ENCODE results near the gene KCNG3.
A peak's percentile ranks its signal among the peaks of the same experiment; 100 is the strongest.

Gene KCNG3, protein sequence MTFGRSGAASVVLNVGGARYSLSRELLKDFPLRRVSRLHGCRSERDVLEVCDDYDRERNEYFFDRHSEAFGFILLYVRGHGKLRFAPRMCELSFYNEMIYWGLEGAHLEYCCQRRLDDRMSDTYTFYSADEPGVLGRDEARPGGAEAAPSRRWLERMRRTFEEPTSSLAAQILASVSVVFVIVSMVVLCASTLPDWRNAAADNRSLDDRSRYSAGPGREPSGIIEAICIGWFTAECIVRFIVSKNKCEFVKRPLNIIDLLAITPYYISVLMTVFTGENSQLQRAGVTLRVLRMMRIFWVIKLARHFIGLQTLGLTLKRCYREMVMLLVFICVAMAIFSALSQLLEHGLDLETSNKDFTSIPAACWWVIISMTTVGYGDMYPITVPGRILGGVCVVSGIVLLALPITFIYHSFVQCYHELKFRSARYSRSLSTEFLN

GRCh38 chr2:42493468-42494354 is at the start of gene KCNG3:
TSS of gene KCNG3 (minus strand) at chr2:42493982. CDS start at chr2:42493501, 481 bp downstream.
- DNase-seq (ENCODE audit: low read depth): no peak
- H3K4me3 ChIP-seq (ENCODE audit: low read depth, low read length): peak within 1 kb of the TSS; percentile 49

GRCh38 chr2:42542871-42543270 is 49.1 kb upstream of the KCNG3 start:
- no peak for DNase-seq (ENCODE audit: low read depth)

GRCh38 chr2:42537493-42537892 is 43.7 kb upstream of the KCNG3 start:
- no peak overlapping the region for H3K4me3 ChIP-seq (ENCODE audit: low read depth, low read length)
- no peak for DNase-seq (ENCODE audit: low read depth)

More at GRCh38 chr2:42542871-42543270, 49.1 kb upstream of the KCNG3 start:
- H3K4me3 ChIP-seq (ENCODE audit: low read depth, low read length): no peak overlapping the region

DNA sequence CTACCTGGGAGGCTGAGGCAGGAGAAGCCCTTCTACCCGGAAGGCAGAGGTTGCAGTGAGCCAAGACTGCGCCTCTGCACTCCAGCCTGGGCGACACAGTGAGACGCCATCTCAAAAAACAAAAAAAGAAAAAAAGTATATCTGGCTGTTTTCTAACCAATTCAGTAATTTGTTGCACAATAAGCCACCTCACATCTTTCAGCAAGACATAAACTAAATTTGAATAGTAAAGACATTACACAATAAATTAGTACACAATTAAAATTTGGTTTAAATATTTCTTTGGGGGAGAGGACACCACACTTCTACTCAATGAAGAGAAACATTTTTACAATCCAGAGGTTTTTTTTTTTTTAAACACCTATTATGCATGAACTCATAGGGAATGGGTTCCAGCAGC is 38.6 kb upstream of the KCNG3 start:
- no peak for DNase-seq (ENCODE audit: low read depth)
- H3K4me3 ChIP-seq (ENCODE audit: low read depth, low read length): no peak overlapping the region

DNA sequence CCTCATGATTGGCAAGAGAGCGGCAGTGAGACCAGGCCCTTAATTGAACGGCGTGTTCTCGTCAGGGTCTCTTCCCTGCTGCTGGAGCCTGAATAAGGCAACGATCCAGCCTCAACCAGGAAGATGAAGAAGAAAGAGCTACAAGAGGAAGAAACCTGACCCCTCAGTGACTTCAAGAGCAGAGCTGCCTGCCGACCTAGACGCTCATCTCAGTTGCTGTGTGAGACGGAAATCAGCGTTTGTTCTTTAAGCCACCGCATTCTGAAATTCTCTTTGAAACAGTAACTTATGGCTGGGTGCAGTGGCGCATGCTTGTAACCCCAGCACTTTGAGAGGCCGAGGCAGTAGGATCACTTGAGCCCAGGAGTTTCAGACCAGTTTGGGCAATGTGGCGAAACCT is 29.6 kb upstream of the KCNG3 start:
- no peak overlapping the region for H3K4me3 ChIP-seq (ENCODE audit: low read depth, low read length)
- no peak for DNase-seq (ENCODE audit: low read depth)

- DNase-seq (ENCODE audit: low read depth): no peak
- no peak overlapping the region for H3K4me3 ChIP-seq (ENCODE audit: low read depth, low read length)
Observed at GRCh38 chr2:42522035-42522434, 28.3 kb upstream of the KCNG3 start.

DNA sequence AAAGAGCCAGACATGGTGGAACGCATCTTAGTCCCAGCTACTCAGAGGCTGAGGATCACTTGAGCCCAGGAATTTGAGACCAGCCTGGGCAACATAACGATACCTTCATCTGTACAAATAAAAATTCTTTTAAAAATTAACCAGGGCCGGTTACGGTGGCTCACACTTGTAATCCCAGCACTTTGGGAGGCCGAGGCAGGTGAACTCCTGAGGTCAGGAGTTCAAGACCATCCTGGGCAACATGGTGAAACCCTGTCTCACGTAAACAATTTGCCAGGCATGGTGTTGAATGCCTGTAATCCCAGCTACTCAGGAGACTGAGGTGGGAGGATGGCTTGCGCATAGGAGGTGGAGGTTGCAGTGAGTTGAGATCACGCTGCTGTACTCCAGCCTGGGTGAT is 25.8 kb upstream of the KCNG3 start:
- DNase-seq (ENCODE audit: low read depth): no peak
- H3K4me3 ChIP-seq (ENCODE audit: low read depth, low read length): no peak overlapping the region

DNA sequence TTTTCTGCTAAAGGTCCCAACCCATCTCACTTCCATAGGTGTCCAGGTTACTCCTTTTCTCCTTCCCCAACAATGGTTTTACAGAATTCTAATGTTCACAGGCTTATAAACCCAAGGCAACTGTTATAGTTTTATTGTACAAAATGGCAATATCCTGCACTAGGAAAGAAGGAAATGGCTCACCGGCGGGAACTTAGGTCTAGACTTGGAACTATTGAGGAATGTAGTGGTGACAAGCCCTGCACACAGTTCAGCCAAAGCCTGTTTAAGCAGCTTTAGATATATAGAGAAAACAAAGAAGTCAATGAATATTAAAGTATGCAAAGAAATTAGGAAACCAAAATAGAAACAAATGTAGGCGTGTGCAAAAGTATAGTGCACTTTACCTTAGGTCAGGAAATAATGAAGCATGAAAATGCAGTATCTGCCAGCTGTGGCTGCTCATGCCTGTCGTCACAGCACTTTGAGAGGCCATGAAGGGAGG is 22.7 kb upstream of the KCNG3 start:
- DNase-seq (ENCODE audit: low read depth): no peak
- no peak overlapping the region for H3K4me3 ChIP-seq (ENCODE audit: low read depth, low read length)

GRCh38 chr2:42513252-42513918 is 19.6 kb upstream of the KCNG3 start:
- H3K4me3 ChIP-seq (ENCODE audit: low read depth, low read length): no peak overlapping the region
- DNase-seq (ENCODE audit: low read depth): no peak

DNA sequence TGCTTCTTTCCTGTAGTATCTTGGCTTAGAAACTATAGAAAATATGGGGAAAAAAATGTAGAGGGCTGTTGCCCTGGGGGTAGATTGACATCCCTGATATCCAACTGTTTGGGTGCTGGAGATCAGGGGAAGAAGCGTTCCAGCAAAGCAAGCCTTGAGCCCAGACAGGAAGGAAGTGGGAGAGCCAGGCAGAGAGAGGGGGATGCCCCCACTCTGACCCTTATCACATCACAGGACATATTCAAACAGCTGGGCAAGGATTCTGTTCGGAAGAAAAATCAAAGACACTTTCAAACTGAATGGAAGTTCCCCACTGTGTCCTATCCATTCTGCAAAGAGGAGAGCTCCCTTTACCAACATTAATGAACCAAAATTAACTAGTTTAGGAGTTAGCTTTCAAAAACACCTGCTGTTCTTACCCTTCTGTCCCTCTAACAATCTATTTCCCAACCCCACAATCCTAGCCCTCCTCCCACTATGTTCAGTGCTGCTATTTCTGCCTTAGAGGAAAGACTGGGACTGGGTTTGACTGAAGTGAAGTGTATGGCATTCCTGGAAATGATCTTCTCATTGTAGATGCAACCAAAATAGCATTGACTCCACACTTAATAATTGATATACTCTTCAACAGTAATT is 16.9 kb upstream of the KCNG3 start:
- no peak overlapping the region for H3K4me3 ChIP-seq (ENCODE audit: low read depth, low read length)
- no peak for DNase-seq (ENCODE audit: low read depth)

DNA sequence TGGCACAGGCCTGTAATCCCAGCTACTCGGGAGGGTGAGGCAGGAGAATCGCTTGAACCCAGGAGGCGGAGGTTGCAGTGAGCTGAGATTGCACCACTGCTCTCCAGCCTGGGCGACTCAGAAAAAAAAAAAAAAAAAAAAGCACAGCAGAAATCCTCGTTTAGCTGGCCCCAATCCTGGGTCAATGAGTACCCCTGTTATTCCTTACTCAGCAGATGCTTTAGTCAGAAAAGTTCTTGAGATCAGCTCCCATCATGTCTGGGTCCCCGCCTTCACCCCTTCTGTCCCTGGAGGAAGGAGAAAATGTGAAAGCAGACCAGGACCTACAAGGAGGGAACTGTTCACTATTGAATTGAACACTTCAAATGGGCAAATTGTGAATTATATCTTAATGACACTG is 16.4 kb upstream of the KCNG3 start:
- DNase-seq (ENCODE audit: low read depth): no peak
- no peak overlapping the region for H3K4me3 ChIP-seq (ENCODE audit: low read depth, low read length)

DNA sequence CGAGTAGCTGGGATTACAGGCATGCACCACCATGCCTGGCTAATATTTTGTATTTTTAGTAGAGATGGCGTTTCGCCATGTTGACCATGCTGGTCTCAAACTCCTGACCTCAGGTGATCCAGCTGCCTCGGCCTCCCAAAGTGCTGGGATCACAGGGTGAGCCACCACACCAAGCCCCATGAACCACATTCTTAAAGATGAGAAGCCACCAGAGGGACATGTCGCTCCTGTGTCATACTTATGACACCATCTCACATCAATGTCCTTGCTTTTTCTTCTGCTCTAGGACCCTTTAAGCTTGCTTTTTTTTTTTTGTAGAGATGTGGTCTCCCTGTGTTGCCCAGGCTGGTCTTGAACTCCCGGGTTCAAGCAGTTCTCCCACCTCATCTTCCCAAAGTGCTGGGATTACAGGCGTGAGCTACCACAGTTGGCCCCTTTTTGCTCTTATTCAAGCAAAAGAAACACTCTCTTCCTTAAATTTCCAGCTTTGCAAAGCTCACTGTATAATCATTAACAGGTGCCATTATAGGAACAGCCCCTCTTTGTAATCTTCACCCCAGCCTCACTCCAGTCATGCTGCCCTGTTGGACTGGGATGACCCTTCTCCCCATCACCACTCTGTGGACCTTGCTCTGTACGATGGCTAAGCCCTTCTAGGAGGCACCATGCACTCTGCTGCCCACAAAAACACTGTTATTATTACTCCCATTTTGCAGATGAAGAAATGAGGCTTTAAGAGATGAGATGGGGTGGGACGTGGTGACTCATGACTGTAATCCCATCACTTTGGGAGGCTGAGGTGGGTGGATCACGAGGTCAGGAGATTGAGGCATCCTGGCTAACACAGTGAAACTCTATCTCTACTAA is 10.8 kb upstream of the KCNG3 start:
- no peak for DNase-seq (ENCODE audit: low read depth)
- H3K4me3 ChIP-seq (ENCODE audit: low read depth, low read length): no peak overlapping the region

DNA sequence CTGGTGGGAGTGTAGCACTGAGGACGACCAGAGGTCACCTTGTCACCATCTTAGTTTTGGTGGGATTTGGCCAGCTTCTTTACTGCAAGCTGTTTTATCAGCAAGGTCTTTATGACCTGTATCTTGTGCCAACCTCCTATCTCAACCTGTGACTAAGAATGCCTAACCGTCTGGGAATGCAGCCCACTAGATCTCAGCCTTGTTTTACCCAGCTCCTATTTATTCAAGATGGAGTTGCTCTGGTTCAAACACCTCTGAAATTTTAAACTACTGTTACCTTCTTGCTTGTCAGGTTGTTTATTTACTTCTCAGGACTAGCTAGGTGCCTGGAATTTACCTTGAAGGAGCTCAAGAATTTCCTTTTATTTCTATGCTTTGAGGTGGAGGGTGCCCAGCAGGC is 9.5 kb upstream of the KCNG3 start:
- H3K4me3 ChIP-seq (ENCODE audit: low read depth, low read length): no peak overlapping the region
- no peak for DNase-seq (ENCODE audit: low read depth)

GRCh38 chr2:42498497-42498896 is 4.7 kb upstream of the KCNG3 start:
- no peak for DNase-seq (ENCODE audit: low read depth)
- no peak overlapping the region for H3K4me3 ChIP-seq (ENCODE audit: low read depth, low read length)

- H3K4me3 ChIP-seq (ENCODE audit: low read depth, low read length): no peak overlapping the region
- no peak for DNase-seq (ENCODE audit: low read depth)
Observed at GRCh38 chr2:42495611-42496010, 1.8 kb upstream of the KCNG3 start.

- no peak for DNase-seq (ENCODE audit: low read depth)
- no peak overlapping the region for H3K4me3 ChIP-seq (ENCODE audit: low read depth, low read length)
Observed at GRCh38 chr2:42495234-42495581, 1.4 kb upstream of the KCNG3 start.

GRCh38 chr2:42494355-42495233 is 812 bp upstream of the KCNG3 start:
- peak; percentile 25 for DNase-seq (ENCODE audit: low read depth)
- peak overlapping the region; percentile 49 for H3K4me3 ChIP-seq (ENCODE audit: low read depth, low read length)

Data from skeletal muscle cell (primary cell).